Measurements from ENCODE around the gene ZNF503.
A peak's percentile ranks its signal among the peaks of the same experiment; 100 is the strongest.

ZNF503 gene

GRCh38 chr10:75431180-75432111 lies 29.9 kb upstream of the ZNF503 start, which contains the start of gene LRMDA:
TSS of gene LRMDA (plus strand) at chr10:75431624.
- DNase-seq (ENCODE audit: low spot score), result peak; percentile 78

- DNase-seq (ENCODE audit: low spot score), result no peak
These were observed 28.6 kb upstream of the ZNF503 start for GRCh38 chr10:75430000-75430763.

GRCh38 chr10:75429159-75429827 lies 27.7 kb upstream of the ZNF503 start:
- DNase-seq (ENCODE audit: low spot score), result no peak

GRCh38 chr10:75428434-75429158 lies 27.0 kb upstream of the ZNF503 start:
- peak; percentile 33 for DNase-seq (ENCODE audit: low spot score)

GRCh38 chr10:75427951-75428350 lies 26.4 kb upstream of the ZNF503 start:
- no peak for DNase-seq (ENCODE audit: low spot score)

- no peak for DNase-seq (ENCODE audit: low spot score)
These were observed 25.3 kb upstream of the ZNF503 start for GRCh38 chr10:75426880-75427279.

GRCh38 chr10:75425291-75426079 lies 23.9 kb upstream of the ZNF503 start:
- DNase-seq (ENCODE audit: low spot score), result no peak

GRCh38 chr10:75424571-75424970 lies 23.0 kb upstream of the ZNF503 start:
- DNase-seq (ENCODE audit: low spot score), result no peak

- no peak for DNase-seq (ENCODE audit: low spot score)
These were observed 21.3 kb upstream of the ZNF503 start for GRCh38 chr10:75422913-75423312.

- no peak for DNase-seq (ENCODE audit: low spot score)
These were observed 17.1 kb upstream of the ZNF503 start for GRCh38 chr10:75418712-75419111.

GRCh38 chr10:75418293-75418692 lies 16.7 kb upstream of the ZNF503 start:
- DNase-seq (ENCODE audit: low spot score), result no peak

GRCh38 chr10:75417522-75417927 lies 16.0 kb upstream of the ZNF503 start:
- DNase-seq (ENCODE audit: low spot score), result no peak

GRCh38 chr10:75414527-75414926 lies 13.0 kb upstream of the ZNF503 start:
- no peak for DNase-seq (ENCODE audit: low spot score)

- no peak for DNase-seq (ENCODE audit: low spot score)
These were observed 8.8 kb upstream of the ZNF503 start for GRCh38 chr10:75410132-75411005.

GRCh38 chr10:75408911-75409885 lies 7.6 kb upstream of the ZNF503 start:
- peak; percentile 96 for DNase-seq (ENCODE audit: low spot score)

GRCh38 chr10:75408509-75408875 lies 6.9 kb upstream of the ZNF503 start:
- no peak for DNase-seq (ENCODE audit: low spot score)

GRCh38 chr10:75407713-75408508 lies 6.3 kb upstream of the ZNF503 start:
- peak; percentile 56 for DNase-seq (ENCODE audit: low spot score)

GRCh38 chr10:75407224-75407712 lies 5.7 kb upstream of the ZNF503 start:
- no peak for DNase-seq (ENCODE audit: low spot score)

All from AG20443 (cell line).